H1 (cell line): ENCODE measurements around the gene ASCL2. TPM values are rescaled to one million over a fixed set of nuclear protein-coding genes. Genes with fewer than 3 reads are reported as not detected.

Experiments used
- CTCF ChIA-PET: fragments of 300-600 bp; sonication (Branson Sonifier 250); formaldehyde crosslinking; loops from one replicate; lab custom pipeline; 2021; ENCODE audit not compliant: partially characterized antibody; lab: Charles Lee
- POLR2A ChIA-PET: fragments of 300-600 bp; sonication (Branson Sonifier 250); formaldehyde crosslinking; loops from one replicate; lab custom pipeline; 2021; ENCODE audit warnings: inconsistent platforms; ENCODE audit not compliant: partially characterized antibody; lab: Charles Lee
- DNase-seq, 2 experiments: peaks; one replicate each; pipeline versions ENCODE4 v3.0.0 to v3.0.0-alpha.2; 2010 to 2022; ENCODE audit warnings: low spot score in 2 of 2, low read depth in 1 of 2, mixed read lengths in 1 of 2
- FAIRE-seq: peaks from 2 replicates; lab custom pipeline; 2011; peaks lifted over from hg19 to GRCh38; lab: Jason Lieb, UNC
- H2AFZ ChIP-seq: 2 replicates; pipeline ENCODE4 v1.8.1; 2012; ENCODE audit warnings: low read length, inconsistent platforms
- H2AK5ac ChIP-seq: 2 replicates; pipeline ENCODE4 v1.6.1; 2013; ENCODE audit warnings: low read depth, low read length
- H2BK120ac ChIP-seq: replicated peaks from 2 replicates; pipeline ENCODE3; 2013; ENCODE audit warnings: low read depth, low read length, inconsistent platforms
- H2BK12ac ChIP-seq: 2 replicates; pipeline ENCODE4 v1.6.1; 2013; ENCODE audit warnings: low read depth, low read length
- H2BK15ac ChIP-seq: 2 replicates; pipeline ENCODE4 v1.6.1; 2013; ENCODE audit warnings: low read length
- H2BK20ac ChIP-seq: 2 replicates; pipeline ENCODE4 v1.6.1; 2013; ENCODE audit warnings: low read length
- H2BK5ac ChIP-seq: 2 replicates; pipeline ENCODE4 v1.6.1; 2013; ENCODE audit warnings: low read depth, low read length
- H3K14ac ChIP-seq: 2 replicates; pipeline ENCODE4 v1.6.1; 2013; ENCODE audit warnings: inconsistent platforms; ENCODE audit not compliant: insufficient read length
- H3K18ac ChIP-seq: 2 replicates; pipeline ENCODE4 v1.6.1; 2013; ENCODE audit warnings: low read length; ENCODE audit errors: extremely low read depth
- H3K23ac ChIP-seq: 2 replicates; pipeline ENCODE4 v1.6.1; 2013; ENCODE audit warnings: inconsistent platforms; ENCODE audit not compliant: insufficient read length
- H3K23me2 ChIP-seq: 2 replicates; pipeline ENCODE4 v1.6.1; 2013; ENCODE audit warnings: low read depth, low read length
- H3K27ac ChIP-seq: 2 replicates; pipeline ENCODE4 v1.6.1; 2011; ENCODE audit warnings: low read depth, low read length, inconsistent platforms
- H3K27me3 ChIP-seq, 4 experiments: replicated peaks in 1 of 4; 1 replicate in 1 of 4; 2 replicates in 3 of 4; pipeline versions ENCODE4 v1.6.1 to v1.8.1; 2011 to 2013; ENCODE audit warnings: low read length in 3 of 4, mild to moderate bottlenecking in 3 of 4, inconsistent platforms in 2 of 4, mixed read lengths in 2 of 4, moderate library complexity in 1 of 4; ENCODE audit not compliant: control insufficient read depth in 3 of 4, insufficient read depth in 3 of 4; ENCODE audit errors: extremely low read depth in 1 of 4
- H3K36me3 ChIP-seq, 4 experiments: 2 replicates each; pipeline versions ENCODE4 v1.6.1 to v1.8.1; 2011 to 2013; ENCODE audit warnings: mild to moderate bottlenecking in 4 of 4, low read length in 3 of 4, moderate library complexity in 2 of 4, control low read depth in 1 of 4, inconsistent platforms in 1 of 4; ENCODE audit not compliant: insufficient read depth in 4 of 4, control insufficient read depth in 2 of 4
- H3K4ac ChIP-seq: replicated peaks from 2 replicates; pipeline ENCODE3; 2013; ENCODE audit warnings: low read length, low read depth, mixed read lengths, inconsistent platforms; ENCODE audit not compliant: insufficient read length
- H3K4me1 ChIP-seq, 4 experiments: replicated peaks in 1 of 4; 1 replicate in 1 of 4; 2 replicates in 3 of 4; pipeline versions ENCODE4 v1.6.1 to v1.8.1; 2011 to 2013; ENCODE audit warnings: low read length in 3 of 4, inconsistent platforms in 2 of 4, mixed read lengths in 1 of 4; ENCODE audit not compliant: insufficient read depth in 4 of 4, control insufficient read depth in 3 of 4
- H3K4me2 ChIP-seq, 2 experiments: 2 replicates each; pipeline versions ENCODE4 v1.6.1 to v1.8.1; 2011 to 2013; ENCODE audit warnings: low read depth in 2 of 2, low read length in 2 of 2, control low read depth in 1 of 2, inconsistent platforms in 1 of 2, mild to moderate bottlenecking in 1 of 2; ENCODE audit not compliant: insufficient read depth in 1 of 2
- H3K4me3 ChIP-seq, 4 experiments: fragments of 200-600, 300-600 bp in 1 of 4; sonication (generic), shearing (Covaris generic), sonication (Bioruptor Twin) in 1 of 4; 2 replicates each; pipeline versions ENCODE4 v1.5.1 to v1.8.1; 2011 to 2016; ENCODE audit warnings: low read length in 4 of 4, low read depth in 3 of 4, control low read depth in 2 of 4, inconsistent platforms in 2 of 4, mild to moderate bottlenecking in 2 of 4, mixed read lengths in 1 of 4, moderate library complexity in 1 of 4; ENCODE audit not compliant: insufficient read depth in 2 of 4; ENCODE audit errors: extremely low read depth in 1 of 4
- H3K56ac ChIP-seq: replicated peaks from 2 replicates; pipeline ENCODE3; 2013; ENCODE audit warnings: low read depth, mild to moderate bottlenecking, mixed read lengths, low read length, inconsistent platforms; ENCODE audit not compliant: insufficient read length
- H3K79me1 ChIP-seq: 2 replicates; pipeline ENCODE4 v1.6.1; 2013; ENCODE audit warnings: low read depth, low read length, control low read depth
- H3K79me2 ChIP-seq, 2 experiments: 2 replicates each; pipeline versions ENCODE4 v1.6.1 to v1.8.1; 2012 to 2013; ENCODE audit warnings: low read length in 2 of 2, mild to moderate bottlenecking in 2 of 2, inconsistent platforms in 1 of 2; ENCODE audit not compliant: insufficient read depth in 2 of 2, control insufficient read depth in 1 of 2
- H3K9ac ChIP-seq, 4 experiments: replicated peaks in 1 of 4; 1 replicate in 1 of 4; 2 replicates in 3 of 4; pipeline versions ENCODE4 v1.6.1 to v1.8.1; 2011 to 2013; ENCODE audit warnings: low read depth in 3 of 4, low read length in 3 of 4, control low read depth in 2 of 4, mild to moderate bottlenecking in 2 of 4, moderate library complexity in 2 of 4, inconsistent platforms in 1 of 4; ENCODE audit errors: extremely low read depth in 1 of 4
- H3K9me3 ChIP-seq, 2 experiments: 2 replicates each; pipeline versions ENCODE4 v1.6.1 to v1.8.1; 2012 to 2013; ENCODE audit warnings: mild to moderate bottlenecking in 2 of 2, moderate library complexity in 2 of 2, control low read depth in 1 of 2, inconsistent platforms in 1 of 2, low read depth in 1 of 2, low read length in 1 of 2, mixed read lengths in 1 of 2; ENCODE audit not compliant: insufficient read depth in 2 of 2
- H4K20me1 ChIP-seq, 2 experiments: replicated peaks in 1 of 2; 2 replicates each; pipeline versions ENCODE3 to v1.8.1; 2011 to 2013; ENCODE audit warnings: inconsistent platforms in 2 of 2, low read length in 2 of 2, mild to moderate bottlenecking in 1 of 2; ENCODE audit not compliant: insufficient read depth in 2 of 2, control insufficient read depth in 1 of 2
- H4K5ac ChIP-seq: 2 replicates; pipeline ENCODE4 v1.6.1; 2013; ENCODE audit warnings: low read length, low read depth, mixed read lengths, inconsistent platforms; ENCODE audit not compliant: insufficient read length
- H4K8ac ChIP-seq: 2 replicates; pipeline ENCODE4 v1.8.0; 2013; ENCODE audit warnings: mild to moderate bottlenecking, moderate library complexity, low read length, inconsistent platforms; ENCODE audit not compliant: insufficient read depth; ENCODE audit errors: extremely low read depth
- H4K91ac ChIP-seq: replicated peaks from 2 replicates; pipeline ENCODE3; 2013; ENCODE audit warnings: low read length, mixed read lengths, inconsistent platforms; ENCODE audit not compliant: insufficient read length
- CTCF ChIP-seq, 3 experiments: IDR thresholded peaks; 1 replicate in 2 of 3; 2 replicates in 1 of 3; pipeline versions ENCODE4 v1.5.1 to v1.6.1; 2011; ENCODE audit warnings: low read length in 3 of 3, mild to moderate bottlenecking in 3 of 3, inconsistent platforms in 2 of 3, low read depth in 1 of 3, moderate library complexity in 1 of 3; ENCODE audit not compliant: insufficient read depth in 1 of 3; ENCODE audit errors: control extremely low read depth in 1 of 3
- GABPA ChIP-seq: IDR thresholded peaks from 2 replicates; pipeline ENCODE4 v1.6.1; 2011; ENCODE audit warnings: mild to moderate bottlenecking, low read length, moderate library complexity, borderline replicate concordance; ENCODE audit not compliant: insufficient read depth
- RFX5 ChIP-seq: IDR thresholded peaks from 2 replicates; pipeline ENCODE4 v1.6.1; 2011; ENCODE audit warnings: low read depth, low read length, improper control_type of control experiment, borderline replicate concordance
- RXRA ChIP-seq: IDR thresholded peaks from 2 replicates; pipeline ENCODE4 v1.6.1; 2011; ENCODE audit warnings: low read depth, mild to moderate bottlenecking, low read length, moderate library complexity; ENCODE audit not compliant: insufficient read depth
- WGBS, 2 experiments: shearing (Covaris generic) in 1 of 2; methylation state at CpG; one replicate each; pipeline versions ENCODE4 v1.1.6 to v1.1.7; 2013 to 2015; ENCODE audit warnings: low lambda C conversion rate in 2 of 2, mixed read lengths in 2 of 2, inconsistent platforms in 1 of 2, low coverage in 1 of 2, missing lambda C conversion rate in 1 of 2; ENCODE audit not compliant: insufficient replicate concordance in 2 of 2, insufficient coverage in 1 of 2, insufficient read length in 1 of 2; ENCODE audit errors: extremely low coverage in 1 of 2, missing lambda C conversion rate in 1 of 2; 5-methylcytosine and 5-hydroxymethylcytosine counted together
- polyA plus RNA-seq, 7 experiments: library from polyadenylated mRNA; depleted of rRNA in 3 of 7; stranded (reverse) in 5 of 7; unstranded in 2 of 7; fragments of >200 nt in 5 of 7; fragments of 200-250 nt in 2 of 7; gene quantifications; 1 replicate in 5 of 7; 2 replicates in 1 of 7; 4 replicates in 1 of 7; pipeline versions ENCODE4 v1.2.1 to v1.2.3, GENCODE V29; 2011 to 2013; ENCODE audit warnings: missing spikeins in 2 of 7, mixed read lengths in 2 of 7
- total RNA-seq: library from RNA; stranded (reverse); fragmentation: NEBNext Ultra II Directional; extraction: Animal tissue kit (Norgen Biotek cat#: 25700); gene quantifications from 2 replicates; pipeline ENCODE4 v1.2.1, GENCODE V29; 2021

The ASCL2 gene
- total and polyA plus RNA-seq, 2 of the 8 experiments (the other 6 are each of a cell fraction or from before 2014, with no cell fraction given) = 0.51 to 0.56 TPM

- H4K91ac ChIP-seq = no peak overlapping the region
- no peak overlapping the region for H4K5ac ChIP-seq
- no peak overlapping the region for H4K8ac ChIP-seq
- H3K4me1 ChIP-seq = 0 out of 7 replicates have a peak, but pooled peaks cover 0 to 2% (median 0%) of the 10 kb centered on the region in 4 experiments
- H3K23me2 ChIP-seq = peaks cover 2% of the 10 kb centered on the region; the same call in 1 of the 2 replicates
- FAIRE-seq (no peak), DNase-seq (no peak)
- TF ChIP-seq CTCF (IDR thresholded peaks at IDR 0.05; ENCODE audit: control extremely low read depth in 1 of 3, insufficient read depth in 1 of 3, low read depth in 1 of 3, low read length in 3 of 3) (no peak), RXRA (no peak), GABPA (no peak), RFX5 (no peak)
- no peaks in the 10 kb centered on the region for H3K79me2 ChIP-seq
- no peak overlapping the region for H2BK120ac ChIP-seq
- no peak overlapping the region for H3K27ac ChIP-seq
- POLR2A ChIA-PET = no interaction called here
- H3K9me3 ChIP-seq = no peaks in the 10 kb centered on the region
- no peak overlapping the region for H3K23ac ChIP-seq
- H2BK15ac ChIP-seq = peak overlapping the region; percentile 75; the same call in 1 of the 2 replicates
- H3K18ac ChIP-seq = no peak overlapping the region
- no peak overlapping the region for H3K4ac ChIP-seq
- no peak overlapping the region for H3K56ac ChIP-seq
- no peak overlapping the region for H3K9ac ChIP-seq
- H2AK5ac ChIP-seq = no peak overlapping the region
- no peak overlapping the region for H2AFZ ChIP-seq
- H3K14ac ChIP-seq = no peak overlapping the region
- H2BK20ac ChIP-seq = 0 out of 2 replicates have a peak overlapping the region, but pooled peaks have one; percentile 90
- CTCF ChIA-PET = interaction anchor here (1.1 to 3.1 kb wide), 2 partner anchors 13 to 27 kb away, joined by 3 to 9 read pairs; no protein-coding TSS in a partner anchor
- no peak overlapping the region for H3K4me3 ChIP-seq
- H3K36me3 ChIP-seq = no peaks in the 10 kb centered on the region
- H3K79me1 ChIP-seq = no peaks in the 10 kb centered on the region
- peaks cover 0 to 2% of the 10 kb centered on the region in 2 experiments for H4K20me1 ChIP-seq
- no peak overlapping the region for H2BK12ac ChIP-seq
- H3K4me2 ChIP-seq = no peak overlapping the region
- peaks cover 0 to 8% (median 2%) of the 10 kb centered on the region in 4 experiments; a peak in 3 of 7 replicates for H3K27me3 ChIP-seq
- no peak overlapping the region for H2BK5ac ChIP-seq
- WGBS, 2 experiments = 100% methylated on average over 1 of the region's 1 CpG; no CpG with 5 or more reads in 1 of the 2 experiments
These were observed 48.8 kb downstream of the ASCL2 start for GRCh38 chr11:2221591-2221990.
